ENCODE results near the gene MX1. TPM values are rescaled to one million over a fixed set of nuclear protein-coding genes. Genes with fewer than 3 reads are reported as not detected.

Gene MX1
- total and polyA plus RNA-seq, 8 donors: 11.4 to 125 (median 30.4) TPM

DNA sequence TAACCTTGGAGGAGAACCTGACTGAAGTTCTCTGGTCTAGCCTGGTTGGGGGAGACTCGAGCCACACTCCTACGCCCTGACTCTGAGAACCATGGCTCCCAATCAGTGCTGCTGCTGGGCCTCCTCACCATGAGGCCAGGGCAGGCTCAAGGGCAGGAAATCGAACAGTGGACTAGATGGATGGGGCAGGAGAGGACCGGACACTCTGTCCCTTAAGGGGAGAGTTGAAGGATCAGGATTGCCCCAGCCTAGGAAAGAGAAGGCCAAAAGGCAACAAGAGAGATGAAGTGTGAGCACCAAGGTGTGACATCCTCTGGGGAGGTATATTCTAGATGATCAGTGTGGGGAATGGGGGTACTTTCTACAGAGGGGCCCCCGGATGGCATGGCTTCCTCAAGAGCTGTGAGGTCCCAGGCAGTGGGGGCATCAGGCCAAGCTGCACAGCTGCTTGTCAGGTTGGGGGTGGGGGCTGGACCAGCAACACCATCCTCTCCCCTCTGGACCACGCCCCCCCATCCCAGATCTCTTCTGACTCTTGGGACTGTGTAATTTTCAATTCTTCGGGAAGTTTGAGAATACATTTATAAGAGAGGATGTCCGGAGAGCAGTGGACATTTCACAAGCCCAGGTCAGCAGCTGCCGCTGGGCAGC, 34.0 kb downstream of the MX1 start:
- intact Hi-C loops (cut with DNase I; ENCODE audit: low total_unique reads): loop anchor here (5.0 kb wide), 1 partner anchor 178 kb away; no protein-coding TSS in a partner anchor
- no peak for TF ChIP-seq POLR2AphosphoS5 (IDR thresholded peaks at IDR 0.05)
- no peak for TF ChIP-seq POLR2A (IDR thresholded peaks at IDR 0.05)
- TF ChIP-seq, protein P1, sequence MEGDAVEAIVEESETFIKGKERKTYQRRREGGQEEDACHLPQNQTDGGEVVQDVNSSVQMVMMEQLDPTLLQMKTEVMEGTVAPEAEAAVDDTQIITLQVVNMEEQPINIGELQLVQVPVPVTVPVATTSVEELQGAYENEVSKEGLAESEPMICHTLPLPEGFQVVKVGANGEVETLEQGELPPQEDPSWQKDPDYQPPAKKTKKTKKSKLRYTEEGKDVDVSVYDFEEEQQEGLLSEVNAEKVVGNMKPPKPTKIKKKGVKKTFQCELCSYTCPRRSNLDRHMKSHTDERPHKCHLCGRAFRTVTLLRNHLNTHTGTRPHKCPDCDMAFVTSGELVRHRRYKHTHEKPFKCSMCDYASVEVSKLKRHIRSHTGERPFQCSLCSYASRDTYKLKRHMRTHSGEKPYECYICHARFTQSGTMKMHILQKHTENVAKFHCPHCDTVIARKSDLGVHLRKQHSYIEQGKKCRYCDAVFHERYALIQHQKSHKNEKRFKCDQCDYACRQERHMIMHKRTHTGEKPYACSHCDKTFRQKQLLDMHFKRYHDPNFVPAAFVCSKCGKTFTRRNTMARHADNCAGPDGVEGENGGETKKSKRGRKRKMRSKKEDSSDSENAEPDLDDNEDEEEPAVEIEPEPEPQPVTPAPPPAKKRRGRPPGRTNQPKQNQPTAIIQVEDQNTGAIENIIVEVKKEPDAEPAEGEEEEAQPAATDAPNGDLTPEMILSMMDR (IDR thresholded peaks at IDR 0.05): no peak
- no peak for TF ChIP-seq EP300 (IDR thresholded peaks at IDR 0.05)
- 75 to 83% (median 78%) methylated on average over 9 of the region's 9 CpGs for WGBS, 5 donors

DNA sequence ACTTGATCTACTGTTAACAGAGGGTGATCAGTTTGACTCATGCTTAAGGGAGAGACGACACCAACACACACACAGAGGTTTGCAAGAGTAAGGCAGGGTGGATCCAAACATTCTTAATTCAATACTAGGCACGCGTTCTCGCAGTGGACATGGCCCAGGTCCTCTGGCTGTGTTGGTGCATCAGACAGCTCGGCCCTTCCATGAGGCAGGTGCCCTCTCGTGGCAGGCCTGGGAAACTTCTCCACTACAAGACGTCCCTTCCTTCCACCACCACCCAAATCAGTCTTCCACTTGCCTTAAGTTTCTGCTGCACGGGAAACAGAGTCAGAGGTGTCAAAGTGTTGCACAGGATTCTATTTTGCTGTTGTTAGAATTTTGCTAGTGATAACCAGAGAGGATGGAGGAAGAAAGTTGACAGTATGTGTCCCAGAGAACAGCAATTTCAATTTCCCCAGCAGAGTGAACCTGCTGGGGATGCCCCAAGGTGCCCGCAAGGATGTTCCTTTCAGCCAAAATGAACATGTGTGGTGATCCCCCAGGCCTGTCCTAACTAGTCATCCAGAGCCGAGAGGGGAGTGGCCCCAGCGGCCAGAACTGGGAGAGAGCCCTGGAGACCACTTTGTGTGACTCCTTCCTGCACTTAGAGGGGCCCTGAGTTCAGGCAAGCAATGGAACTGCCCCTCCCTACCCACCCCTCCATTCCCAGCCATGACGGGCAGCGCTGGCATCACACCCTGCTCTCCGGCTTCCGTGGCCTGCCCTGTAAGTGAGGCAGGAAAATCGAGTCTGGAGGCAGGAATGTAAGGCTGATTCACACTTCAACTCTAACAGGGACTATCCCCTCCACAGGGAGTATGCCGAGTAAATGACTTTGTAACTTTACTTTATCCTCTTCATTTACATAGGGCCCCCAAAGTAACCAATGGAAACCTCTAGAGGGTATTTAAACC, 34.8 kb downstream of the MX1 start:
- peak overlapping the region; percentile 48 to 70 (median 68) for H3K27ac ChIP-seq
- H3K4me1 ChIP-seq: peaks cover 0 to 33% (median 15%) of the 10 kb centered on the region in 4 donors
- H3K9me3 ChIP-seq: no peaks in the 10 kb centered on the region
- TF ChIP-seq, protein P1 (IDR thresholded peaks at IDR 0.05): peak in 6 of 7 experiments; percentile 34 to 84 (median 78)
- TF ChIP-seq POLR2A (IDR thresholded peaks at IDR 0.05) (no peak), EP300 (IDR thresholded peaks at IDR 0.05) (no peak), POLR2AphosphoS5 (IDR thresholded peaks at IDR 0.05) (peak in 1 of 3 donors; percentile 59)
- H3K4me3 ChIP-seq: peak overlapping the region in 1 of 4 donors; percentile 6
- peaks cover 4 to 58% (median 55%) of the 10 kb centered on the region in 4 donors for H3K36me3 ChIP-seq
- peak; percentile 84 to 91 for DNase-seq
- 16 to 28% (median 24%) methylated on average over 14 to 17 of the region's 17 CpGs for WGBS, 5 donors
- H3K27me3 ChIP-seq: no peaks in the 10 kb centered on the region
- intact Hi-C loops (cut with DNase I; ENCODE audit: low total_unique reads): no loop called here

More for the DNA sequence above, 34.0 kb downstream of the MX1 start:
- Histone ChIP-seq H3K4me1 (peaks cover 0 to 26% (median 15%) of the 10 kb centered on the region in 4 donors), H3K27me3 (no peaks in the 10 kb centered on the region), H3K4me3 (no peak overlapping the region), H3K36me3 (peaks cover 11 to 58% (median 55%) of the 10 kb centered on the region in 4 donors), H3K27ac (no peak overlapping the region), H3K9me3 (no peaks in the 10 kb centered on the region)
- DNase-seq: no peak

DNA sequence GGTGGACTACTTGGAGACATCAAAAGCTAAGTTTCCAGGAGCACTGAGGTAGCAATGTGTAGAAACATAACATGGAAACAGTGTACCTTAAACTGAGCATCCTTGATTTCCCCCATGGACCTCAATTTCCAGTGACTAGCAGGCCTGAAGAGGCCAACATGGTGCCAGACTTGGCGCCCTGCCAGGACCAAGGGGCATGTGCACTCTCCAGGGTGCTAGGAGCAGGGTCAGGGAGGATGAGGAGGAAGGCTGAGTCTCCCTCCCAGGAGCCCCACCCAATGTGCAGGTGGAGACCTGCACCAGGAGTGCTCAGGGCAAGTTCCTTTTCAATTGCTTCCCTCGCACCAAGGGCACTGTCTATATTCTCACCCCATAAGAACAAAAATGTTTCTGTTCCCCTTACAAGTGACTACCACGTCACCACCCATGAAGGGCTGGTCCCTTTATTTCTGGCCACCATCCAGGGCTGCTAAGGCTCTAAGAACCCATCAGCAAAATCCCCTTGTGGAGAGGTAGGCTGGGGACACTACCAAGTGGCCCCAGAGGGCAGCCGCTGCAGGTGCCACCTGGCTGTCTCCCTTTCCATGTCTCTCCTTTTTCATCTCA, 39.2 kb downstream of the MX1 start:
- H3K27ac ChIP-seq: peak overlapping the region in 3 of 5 donors; percentile 5 to 72 (median 26)
- no peak for DNase-seq
- H3K36me3 ChIP-seq: peaks cover 25 to 59% (median 49%) of the 10 kb centered on the region in 4 donors
- TF ChIP-seq EP300 (IDR thresholded peaks at IDR 0.05): no peak
- TF ChIP-seq POLR2AphosphoS5 (IDR thresholded peaks at IDR 0.05): peak in 1 of 3 donors; percentile 30
- H3K4me1 ChIP-seq: peaks cover 9 to 77% (median 42%) of the 10 kb centered on the region in 4 donors
- H3K4me3 ChIP-seq: no peak overlapping the region
- H3K27me3 ChIP-seq: no peaks in the 10 kb centered on the region
- intact Hi-C loops (cut with DNase I; ENCODE audit: low total_unique reads): no loop called here
- WGBS, 5 donors: 83 to 94% (median 87%) methylated on average over 4 of the region's 4 CpGs
- H3K9me3 ChIP-seq: no peaks in the 10 kb centered on the region

DNA sequence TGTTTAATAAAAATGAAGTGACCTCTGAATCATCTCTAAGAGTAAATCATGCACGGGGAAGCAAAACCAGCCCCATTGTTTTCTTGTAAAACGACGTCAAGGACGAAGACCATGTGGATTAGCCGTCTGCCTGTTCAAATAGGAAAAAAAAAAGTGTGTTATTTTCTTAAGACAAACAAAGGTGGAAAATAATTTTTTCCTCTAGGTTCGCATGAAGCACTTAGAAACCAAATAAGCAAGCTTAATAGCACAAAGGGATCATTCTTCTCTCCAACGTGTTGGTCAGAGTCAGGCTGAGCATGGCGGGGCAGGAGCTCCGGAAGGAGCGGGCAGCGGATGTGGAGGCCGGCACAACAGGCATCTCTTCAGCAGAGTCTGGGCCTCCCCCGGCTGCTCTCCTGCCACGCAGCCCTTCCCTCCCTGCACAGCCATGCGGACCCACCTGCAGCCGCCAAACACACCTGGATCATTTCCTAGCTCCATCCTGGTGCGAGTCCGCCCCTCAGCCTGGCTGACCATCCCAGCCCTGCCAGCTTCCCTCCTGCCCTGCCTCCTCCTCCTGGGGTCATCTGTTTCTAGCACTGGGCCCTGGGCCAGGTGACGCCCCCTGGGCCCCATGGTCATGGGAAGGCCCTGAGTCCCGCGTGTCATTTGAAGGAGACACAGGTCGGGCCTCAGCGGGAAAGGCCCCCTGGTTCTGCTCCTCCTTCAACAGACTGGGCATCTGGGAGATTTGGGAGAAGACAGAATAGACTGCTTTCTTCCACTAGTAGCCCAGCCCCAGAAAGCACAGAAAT, 40.2 kb downstream of the MX1 start:
- DNase-seq: peak in 1 of 2 donors; percentile 74
- 35 to 67% (median 52%) methylated on average over 15 to 23 of the region's 23 CpGs for WGBS, 5 donors

More for the DNA sequence above, 40.2 kb downstream of the MX1 start:
- no peaks in the 10 kb centered on the region for H3K9me3 ChIP-seq
- peak overlapping the region; percentile 43 to 74 (median 72) for H3K27ac ChIP-seq
- peaks cover 11 to 82% (median 39%) of the 10 kb centered on the region in 4 donors for H3K4me1 ChIP-seq
- H3K27me3 ChIP-seq: peaks cover 0 to under 1% (median 0%) of the 10 kb centered on the region in 3 donors
- H3K36me3 ChIP-seq: peaks cover 26 to 69% (median 59%) of the 10 kb centered on the region in 4 donors
- no peak overlapping the region for H3K4me3 ChIP-seq
- TF ChIP-seq POLR2A (IDR thresholded peaks at IDR 0.05): no peak
- TF ChIP-seq POLR2AphosphoS5 (IDR thresholded peaks at IDR 0.05): peak in 1 of 3 donors; percentile 19
- TF ChIP-seq EP300 (IDR thresholded peaks at IDR 0.05): no peak
- intact Hi-C loops (cut with DNase I; ENCODE audit: low total_unique reads): no loop called here

Data from stomach (tissue), 9 donors.